ENCODE results near the gene GPC6.

DNA sequence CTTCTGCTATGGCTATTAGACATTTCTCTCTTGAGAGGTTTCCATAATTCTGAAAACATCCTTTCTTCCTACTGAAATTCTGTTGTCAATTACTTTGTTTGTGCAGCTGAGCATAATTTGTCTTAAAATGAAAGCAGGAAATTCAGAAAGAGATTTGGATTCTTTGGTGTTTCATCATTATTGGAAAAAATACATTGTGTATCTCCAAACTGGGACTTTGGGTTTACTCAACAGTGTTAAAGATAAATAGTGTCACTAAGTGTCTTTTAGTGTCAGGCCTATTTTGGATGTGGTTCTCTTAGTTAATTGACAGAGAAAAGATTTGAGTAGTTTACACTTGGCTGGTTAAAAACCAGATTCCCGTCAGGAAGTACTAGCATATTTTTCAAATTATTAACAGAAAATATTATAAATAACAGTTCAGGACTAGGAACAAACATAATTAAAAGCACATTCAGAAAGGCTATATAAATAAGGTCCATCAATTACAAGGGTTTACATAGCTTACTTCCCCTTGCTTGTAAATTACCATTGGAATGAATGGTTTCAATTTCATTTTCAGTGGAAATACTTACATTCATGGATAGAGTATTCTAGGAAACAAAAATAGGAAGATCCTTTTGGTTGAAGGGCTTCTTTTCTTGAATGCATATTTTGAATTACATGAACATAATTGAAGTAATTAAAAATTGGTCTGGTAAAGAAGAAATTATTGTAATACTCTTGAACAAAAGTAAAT is 483.1 kb downstream of the GPC6 start:
- no peak for TF ChIP-seq POLR2A (IDR thresholded peaks at IDR 0.05)
- TF ChIP-seq, protein P1, sequence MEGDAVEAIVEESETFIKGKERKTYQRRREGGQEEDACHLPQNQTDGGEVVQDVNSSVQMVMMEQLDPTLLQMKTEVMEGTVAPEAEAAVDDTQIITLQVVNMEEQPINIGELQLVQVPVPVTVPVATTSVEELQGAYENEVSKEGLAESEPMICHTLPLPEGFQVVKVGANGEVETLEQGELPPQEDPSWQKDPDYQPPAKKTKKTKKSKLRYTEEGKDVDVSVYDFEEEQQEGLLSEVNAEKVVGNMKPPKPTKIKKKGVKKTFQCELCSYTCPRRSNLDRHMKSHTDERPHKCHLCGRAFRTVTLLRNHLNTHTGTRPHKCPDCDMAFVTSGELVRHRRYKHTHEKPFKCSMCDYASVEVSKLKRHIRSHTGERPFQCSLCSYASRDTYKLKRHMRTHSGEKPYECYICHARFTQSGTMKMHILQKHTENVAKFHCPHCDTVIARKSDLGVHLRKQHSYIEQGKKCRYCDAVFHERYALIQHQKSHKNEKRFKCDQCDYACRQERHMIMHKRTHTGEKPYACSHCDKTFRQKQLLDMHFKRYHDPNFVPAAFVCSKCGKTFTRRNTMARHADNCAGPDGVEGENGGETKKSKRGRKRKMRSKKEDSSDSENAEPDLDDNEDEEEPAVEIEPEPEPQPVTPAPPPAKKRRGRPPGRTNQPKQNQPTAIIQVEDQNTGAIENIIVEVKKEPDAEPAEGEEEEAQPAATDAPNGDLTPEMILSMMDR (IDR thresholded peaks at IDR 0.05), result no peak
- no peak for TF ChIP-seq POLR2AphosphoS5 (IDR thresholded peaks at IDR 0.05)
